ENCODE measurements around the gene NXF2B.
"Not testable (repeated sequence)": the region's sequence is repeated elsewhere in the genome, so short reads cannot be mapped to it uniquely, and the experiment has no call there.

The NXF2B gene

DNA sequence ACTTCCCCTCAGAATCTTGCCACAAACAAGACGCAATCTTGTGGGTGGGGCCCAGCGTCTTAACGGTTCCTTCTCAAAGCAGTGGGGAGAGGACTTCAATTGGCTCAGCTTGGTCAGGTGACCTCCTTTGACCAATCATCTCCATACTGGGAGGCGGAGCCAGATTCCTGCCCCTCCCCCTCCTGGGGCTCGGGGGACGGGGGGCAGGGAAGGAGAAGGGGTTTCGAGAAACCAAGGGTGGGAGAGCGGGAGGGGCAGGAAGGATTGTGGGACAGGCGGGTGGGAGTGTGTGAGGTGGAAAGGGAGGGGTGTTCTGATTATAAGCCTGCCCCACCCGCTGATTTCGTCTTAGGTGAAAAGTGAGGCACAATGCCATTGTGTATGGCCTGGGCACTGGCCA is at the start of gene NXF2B:
Gene NXF2B, minus strand, starts transcription at position 101 of the 400 bp plus-strand sequence. CDS start 59,972 bp downstream, outside the sequence.
- not testable (repeated sequence) for H3K27me3 ChIP-seq (ENCODE audit: control insufficient read depth, low read length); H3K4me3 ChIP-seq (ENCODE audit: low read length); H3K9me3 ChIP-seq (ENCODE audit: control insufficient read depth, insufficient read depth, low read length); H3K9me2 ChIP-seq (replicated peaks; ENCODE audit: control insufficient read depth, low read length); H3K4me1 ChIP-seq (ENCODE audit: control insufficient read depth, low read length); H3K36me3 ChIP-seq (ENCODE audit: control insufficient read depth, low read length); H3K4me2 ChIP-seq (ENCODE audit: low read length); H3F3A ChIP-seq (ENCODE audit: control insufficient read depth, insufficient read depth); H3K79me2 ChIP-seq (ENCODE audit: control insufficient read depth, low read length); H4K20me1 ChIP-seq (ENCODE audit: control insufficient read depth, insufficient read depth, low read depth, low read length); H3K27ac ChIP-seq (ENCODE audit: low read depth, low read length)

DNA sequence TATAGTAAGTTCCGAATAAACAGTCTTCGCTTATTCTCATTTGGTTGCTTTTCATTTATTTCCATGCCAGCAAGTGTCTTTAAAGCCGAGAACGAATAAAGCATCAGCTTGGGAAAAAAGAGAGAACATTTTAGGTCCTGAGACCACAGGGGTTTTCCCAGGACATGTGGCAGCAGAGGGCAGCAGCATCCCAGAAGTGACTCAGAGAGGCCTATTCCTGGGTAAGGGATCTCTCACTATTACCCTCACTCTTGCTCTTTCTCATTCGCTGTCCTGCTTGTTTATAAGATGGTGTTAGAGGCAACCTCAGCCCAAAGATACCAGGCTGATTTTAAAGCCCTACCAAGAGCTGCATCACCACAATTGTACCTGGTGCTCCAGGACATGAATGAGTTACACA is 39.0 kb upstream of the NXF2B start:
- H3K9me2 ChIP-seq (replicated peaks; ENCODE audit: control insufficient read depth, low read length); H3K4me3 ChIP-seq (ENCODE audit: low read length); H3K27ac ChIP-seq (ENCODE audit: low read depth, low read length); H3K36me3 ChIP-seq (ENCODE audit: control insufficient read depth, low read length); H3K4me2 ChIP-seq (ENCODE audit: low read length); H3F3A ChIP-seq (ENCODE audit: control insufficient read depth, insufficient read depth); H3K27me3 ChIP-seq (ENCODE audit: control insufficient read depth, low read length); H4K20me1 ChIP-seq (ENCODE audit: control insufficient read depth, insufficient read depth, low read depth, low read length); H3K4me1 ChIP-seq (ENCODE audit: control insufficient read depth, low read length); H3K79me2 ChIP-seq (ENCODE audit: control insufficient read depth, low read length); H3K9me3 ChIP-seq (ENCODE audit: control insufficient read depth, insufficient read depth, low read length): not testable (repeated sequence)

GRCh38 chrX:102471762-102472220 is 32.0 kb upstream of the NXF2B start, which contains the start of gene TCP11X2:
Gene TCP11X2 (minus strand): TSS chrX:102471812.
- not testable (repeated sequence) for H3K27ac ChIP-seq (ENCODE audit: low read depth, low read length); H3K27me3 ChIP-seq (ENCODE audit: control insufficient read depth, low read length); H3K4me3 ChIP-seq (ENCODE audit: low read length); H3K4me2 ChIP-seq (ENCODE audit: low read length); H3F3A ChIP-seq (ENCODE audit: control insufficient read depth, insufficient read depth); H3K4me1 ChIP-seq (ENCODE audit: control insufficient read depth, low read length); H3K9me2 ChIP-seq (replicated peaks; ENCODE audit: control insufficient read depth, low read length); H3K79me2 ChIP-seq (ENCODE audit: control insufficient read depth, low read length); H4K20me1 ChIP-seq (ENCODE audit: control insufficient read depth, insufficient read depth, low read depth, low read length); H3K9me3 ChIP-seq (ENCODE audit: control insufficient read depth, insufficient read depth, low read length); H3K36me3 ChIP-seq (ENCODE audit: control insufficient read depth, low read length)

- H3K4me3 ChIP-seq (ENCODE audit: low read length); H3K4me1 ChIP-seq (ENCODE audit: control insufficient read depth, low read length); H3K4me2 ChIP-seq (ENCODE audit: low read length); H3K27me3 ChIP-seq (ENCODE audit: control insufficient read depth, low read length); H3K9me3 ChIP-seq (ENCODE audit: control insufficient read depth, insufficient read depth, low read length); H3F3A ChIP-seq (ENCODE audit: control insufficient read depth, insufficient read depth); H4K20me1 ChIP-seq (ENCODE audit: control insufficient read depth, insufficient read depth, low read depth, low read length); H3K36me3 ChIP-seq (ENCODE audit: control insufficient read depth, low read length); H3K27ac ChIP-seq (ENCODE audit: low read depth, low read length); H3K9me2 ChIP-seq (replicated peaks; ENCODE audit: control insufficient read depth, low read length); H3K79me2 ChIP-seq (ENCODE audit: control insufficient read depth, low read length): not testable (repeated sequence)
Observed at GRCh38 chrX:102470215-102470614, 30.4 kb upstream of the NXF2B start.

GRCh38 chrX:102458615-102459014 is 18.8 kb upstream of the NXF2B start:
- not testable (repeated sequence) for H3K27me3 ChIP-seq (ENCODE audit: control insufficient read depth, low read length); H3K9me2 ChIP-seq (replicated peaks; ENCODE audit: control insufficient read depth, low read length); H3F3A ChIP-seq (ENCODE audit: control insufficient read depth, insufficient read depth); H3K27ac ChIP-seq (ENCODE audit: low read depth, low read length); H3K9me3 ChIP-seq (ENCODE audit: control insufficient read depth, insufficient read depth, low read length); H3K4me3 ChIP-seq (ENCODE audit: low read length); H3K36me3 ChIP-seq (ENCODE audit: control insufficient read depth, low read length); H3K4me1 ChIP-seq (ENCODE audit: control insufficient read depth, low read length); H3K79me2 ChIP-seq (ENCODE audit: control insufficient read depth, low read length); H4K20me1 ChIP-seq (ENCODE audit: control insufficient read depth, insufficient read depth, low read depth, low read length); H3K4me2 ChIP-seq (ENCODE audit: low read length)

- H3K4me3 ChIP-seq (ENCODE audit: low read length); H3K4me2 ChIP-seq (ENCODE audit: low read length); H3K36me3 ChIP-seq (ENCODE audit: control insufficient read depth, low read length); H3K4me1 ChIP-seq (ENCODE audit: control insufficient read depth, low read length); H3K27me3 ChIP-seq (ENCODE audit: control insufficient read depth, low read length); H3K79me2 ChIP-seq (ENCODE audit: control insufficient read depth, low read length); H3K9me3 ChIP-seq (ENCODE audit: control insufficient read depth, insufficient read depth, low read length); H3F3A ChIP-seq (ENCODE audit: control insufficient read depth, insufficient read depth); H4K20me1 ChIP-seq (ENCODE audit: control insufficient read depth, insufficient read depth, low read depth, low read length); H3K9me2 ChIP-seq (replicated peaks; ENCODE audit: control insufficient read depth, low read length); H3K27ac ChIP-seq (ENCODE audit: low read depth, low read length): not testable (repeated sequence)
Observed at GRCh38 chrX:102414493-102414892, 25.3 kb downstream of the NXF2B start.

Data from DOHH2 (cell line).